Epithelial cell of proximal tubule (primary cell): ENCODE results near the gene MUSTN1. TPM values are rescaled to one million over a fixed set of nuclear protein-coding genes. Genes with fewer than 3 reads are reported as not detected.

ENCODE experiments used
- DNase-seq: peaks from one replicate; pipeline ENCODE4 v3.0.0-alpha.2; 2011; ENCODE audit warnings: low read depth
- H3K4me3 ChIP-seq: 2 replicates; pipeline ENCODE4 v1.5.1; 2011; ENCODE audit warnings: low read depth, mild to moderate bottlenecking, low read length
- CTCF ChIP-seq: conservative IDR thresholded peaks from 2 replicates; pipeline ENCODE4 v1.5.1; 2012; ENCODE audit warnings: low read depth, mild to moderate bottlenecking, low read length
- total RNA-seq: library from RNA; depleted of rRNA; stranded (reverse); fragments of >200 nt; gene quantifications from 2 replicates; pipeline ENCODE4 v1.2.3, GENCODE V29; 2015

MUSTN1 gene
- total RNA-seq, 1 donor from 2014 or later = not detected

- TF ChIP-seq CTCF = no peak
- no peak overlapping the region for H3K4me3 ChIP-seq
- DNase-seq = no peak
These were observed 17.0 kb downstream of the MUSTN1 start for GRCh38 chr3:52817860-52818259.

- no peak for DNase-seq
- no peak for TF ChIP-seq CTCF
- no peak overlapping the region for H3K4me3 ChIP-seq
These were observed 17.6 kb downstream of the MUSTN1 start for GRCh38 chr3:52817221-52817620.

GRCh38 chr3:52816654-52817053 lies 18.2 kb downstream of the MUSTN1 start:
- no peak for TF ChIP-seq CTCF
- no peak for DNase-seq
- H3K4me3 ChIP-seq = no peak overlapping the region

GRCh38 chr3:52816199-52816598 lies 18.6 kb downstream of the MUSTN1 start:
- no peak overlapping the region for H3K4me3 ChIP-seq
- no peak for TF ChIP-seq CTCF
- DNase-seq = no peak

GRCh38 chr3:52813810-52814209 lies 21.0 kb downstream of the MUSTN1 start:
- no peak overlapping the region for H3K4me3 ChIP-seq
- no peak for TF ChIP-seq CTCF
- no peak for DNase-seq

GRCh38 chr3:52811452-52812011 lies 23.3 kb downstream of the MUSTN1 start:
- no peak for DNase-seq
- H3K4me3 ChIP-seq = no peak overlapping the region
- TF ChIP-seq CTCF = no peak

- H3K4me3 ChIP-seq = no peak overlapping the region
- no peak for DNase-seq
- TF ChIP-seq CTCF = no peak
These were observed 23.9 kb downstream of the MUSTN1 start for GRCh38 chr3:52810923-52811322.
